Measurements from ENCODE around the gene ACOX3.
A peak's percentile ranks its signal among the peaks of the same experiment; 100 is the strongest.

ACOX3 gene

DNA sequence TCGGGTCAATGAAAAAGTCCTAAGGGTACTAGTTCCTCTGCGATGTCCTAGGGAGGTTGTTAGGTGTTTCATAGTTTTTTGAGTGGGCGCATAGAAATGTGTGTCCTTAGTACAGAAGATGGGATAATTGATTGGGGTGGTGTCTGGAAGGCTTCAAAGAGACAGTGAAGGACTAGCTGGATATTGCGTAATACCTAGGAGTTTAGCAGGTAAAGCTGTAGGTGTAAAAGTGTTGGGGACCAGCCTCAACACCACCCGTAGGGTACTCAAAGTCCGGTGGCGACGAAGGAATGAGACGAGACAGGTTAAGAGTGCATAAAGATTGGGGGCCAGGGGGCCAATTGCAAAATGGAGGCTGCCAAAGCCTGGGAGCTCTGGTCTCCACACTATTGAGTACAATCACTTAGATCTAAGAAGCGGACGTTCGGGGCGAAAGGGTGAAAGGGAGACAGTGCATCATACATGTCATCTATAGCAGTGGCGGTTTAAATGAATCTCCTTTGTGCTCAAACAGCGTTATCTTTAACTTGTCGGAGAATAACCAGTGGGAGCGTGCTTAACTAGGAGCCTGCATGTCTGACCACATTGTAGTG is 1.1 kb upstream of the ACOX3 start:
- H3K27ac ChIP-seq (ENCODE audit: extremely low read depth, low read depth, low read length): no peak overlapping the region
- POLR2A ChIA-PET: interaction anchor here (2.2 kb wide), 1 partner anchor 13 kb away, joined by 7 read pairs; no protein-coding TSS in a partner anchor

GRCh38 chr4:8439914-8440491 is 520 bp downstream of the ACOX3 start:
- ChIA-PET CTCF (interaction anchor here (1.4 kb wide), 1 partner anchor 11 kb away, joined by 7 read pairs; no protein-coding TSS in a partner anchor), POLR2A (interaction anchor here (0.6 to 2.2 kb wide), 2 partner anchors 11 to 1296 kb away, joined by 7 read pairs; no protein-coding TSS in a partner anchor)
- TF ChIP-seq ZNF19 (tag by site-specific recombination; IDR thresholded peaks at IDR 0.05; ENCODE audit: low read depth): no peak
- TF ChIP-seq ZNF561 (tag by site-specific recombination; IDR thresholded peaks at IDR 0.05; ENCODE audit: borderline replicate concordance): 0 out of 2 replicates have a peak, but pooled peaks have one; percentile 1
- TF ChIP-seq ZBTB48 (tag by site-specific recombination; IDR thresholded peaks at IDR 0.05): no peak
- TF ChIP-seq ZNF274 (IDR thresholded peaks at IDR 0.05; ENCODE audit: low read length): no peak
- no peak for TF ChIP-seq ZNF274 (tag by site-specific recombination; IDR thresholded peaks at IDR 0.05; ENCODE audit: borderline replicate concordance)
- peak; percentile 84 for TF ChIP-seq SETDB1 (IDR thresholded peaks at IDR 0.05; ENCODE audit: insufficient read length, low read length)
- TF ChIP-seq ZSCAN30 (tag by site-specific recombination; IDR thresholded peaks at IDR 0.05): 0 out of 2 replicates have a peak, but pooled peaks have one; percentile 11
- TF ChIP-seq, protein P1, sequence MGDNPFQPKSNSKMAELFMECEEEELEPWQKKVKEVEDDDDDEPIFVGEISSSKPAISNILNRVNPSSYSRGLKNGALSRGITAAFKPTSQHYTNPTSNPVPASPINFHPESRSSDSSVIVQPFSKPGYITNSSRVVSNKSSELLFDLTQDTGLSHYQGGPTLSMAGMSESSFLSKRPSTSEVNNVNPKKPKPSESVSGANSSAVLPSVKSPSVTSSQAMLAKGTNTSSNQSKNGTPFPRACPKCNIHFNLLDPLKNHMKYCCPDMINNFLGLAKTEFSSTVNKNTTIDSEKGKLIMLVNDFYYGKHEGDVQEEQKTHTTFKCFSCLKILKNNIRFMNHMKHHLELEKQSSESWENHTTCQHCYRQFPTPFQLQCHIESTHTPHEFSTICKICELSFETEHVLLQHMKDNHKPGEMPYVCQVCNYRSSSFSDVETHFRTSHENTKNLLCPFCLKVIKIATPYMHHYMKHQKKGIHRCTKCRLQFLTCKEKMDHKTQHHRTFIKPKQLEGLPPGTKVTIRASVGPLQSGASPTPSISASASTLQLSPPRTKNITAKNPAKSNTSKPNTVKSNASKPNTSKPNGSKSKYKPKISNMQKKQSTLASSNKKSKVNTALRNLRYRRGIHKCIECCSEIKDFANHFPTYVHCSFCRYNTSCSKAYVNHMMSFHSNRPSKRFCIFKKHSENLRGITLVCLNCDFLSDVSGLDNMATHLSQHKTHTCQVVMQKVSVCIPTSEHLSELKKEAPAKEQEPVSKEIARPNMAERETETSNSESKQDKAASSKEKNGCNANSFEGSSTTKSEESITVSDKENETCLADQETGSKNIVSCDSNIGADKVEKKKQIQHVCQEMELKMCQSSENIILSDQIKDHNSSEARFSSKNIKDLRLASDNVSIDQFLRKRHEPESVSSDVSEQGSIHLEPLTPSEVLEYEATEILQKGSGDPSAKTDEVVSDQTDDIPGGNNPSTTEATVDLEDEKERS (tag by site-specific recombination; IDR thresholded peaks at IDR 0.05): peak; percentile 78
- peak overlapping the region; percentile 59 for H3K4me3 ChIP-seq (ENCODE audit: low read depth, low read length)
- no peaks in the 10 kb centered on the region for H3K9me3 ChIP-seq (ENCODE audit: control insufficient read depth, insufficient read depth, low read depth, low read length)
- 0 out of 2 replicates have a peak, but pooled peaks cover 3% of the 10 kb centered on the region for H3K4me1 ChIP-seq (ENCODE audit: control insufficient read depth, insufficient read depth, low read length)
- peak overlapping the region; percentile 32; the same call in 1 of the 2 replicates for H3K27ac ChIP-seq (ENCODE audit: extremely low read depth, low read depth, low read length)
- peaks cover 0 to 5% of the 10 kb centered on the region in 2 experiments; a peak in 1 of 3 replicates for H3K36me3 ChIP-seq (ENCODE audit: control insufficient read depth in 2 of 2, insufficient read depth in 1 of 2, low read length in 2 of 2)

More for the DNA sequence above, 1.1 kb upstream of the ACOX3 start:
- H3K9me3 ChIP-seq (ENCODE audit: control insufficient read depth, insufficient read depth, low read depth, low read length): no peaks in the 10 kb centered on the region
- peak overlapping the region; percentile 59 for H3K4me3 ChIP-seq (ENCODE audit: low read depth, low read length)
- TF ChIP-seq PRDM1 (tag by site-specific recombination; IDR thresholded peaks at IDR 0.05) (0 out of 2 replicates have a peak, but pooled peaks have one; percentile 25), ZNF785 (tag by site-specific recombination; IDR thresholded peaks at IDR 0.05) (no peak)
- CTCF ChIA-PET: interaction anchor here (0.6 to 0.7 kb wide), 3 partner anchors 10 to 1746 kb away, joined by 3 to 4 read pairs (median 3); no protein-coding TSS in a partner anchor
- H3K4me1 ChIP-seq (ENCODE audit: control insufficient read depth, insufficient read depth, low read length): 0 out of 2 replicates have a peak, but pooled peaks cover 3% of the 10 kb centered on the region
- peaks cover 0 to 21% of the 10 kb centered on the region in 2 experiments; a peak in 2 of 3 replicates for H3K36me3 ChIP-seq (ENCODE audit: control insufficient read depth in 2 of 2, insufficient read depth in 1 of 2, low read length in 2 of 2)

DNA sequence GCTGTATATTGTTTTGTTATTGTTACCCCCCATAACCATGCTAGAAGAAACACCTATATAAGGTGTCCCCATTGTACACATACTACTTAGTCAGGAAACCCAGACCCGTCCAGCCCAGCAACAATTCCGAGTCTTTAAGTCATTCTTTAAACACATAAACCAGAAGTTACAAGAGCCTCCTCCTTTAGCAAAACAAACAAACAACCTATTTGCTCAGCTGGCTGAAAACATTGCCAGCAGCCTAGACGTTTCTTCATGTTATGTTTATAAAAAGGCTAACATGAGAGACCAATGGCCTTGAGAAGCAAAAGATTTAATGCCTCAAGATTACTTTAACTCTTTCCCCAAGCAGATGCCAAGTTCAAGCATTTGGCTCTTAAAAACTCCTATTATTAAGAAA is 1.4 kb downstream of the ACOX3 start:
- H3K4me1 ChIP-seq (ENCODE audit: control insufficient read depth, insufficient read depth, low read length): 0 out of 2 replicates have a peak, but pooled peaks cover 3% of the 10 kb centered on the region
- no peak overlapping the region for H3K4me3 ChIP-seq (ENCODE audit: low read depth, low read length)
- CTCF ChIA-PET: interaction anchor here (1.4 kb wide), 1 partner anchor 11 kb away, joined by 7 read pairs; no protein-coding TSS in a partner anchor
- no peak for TF ChIP-seq ZNF660 (tag by site-specific recombination; IDR thresholded peaks at IDR 0.05)
- TF ChIP-seq ZNF302 (tag by site-specific recombination; IDR thresholded peaks at IDR 0.05; ENCODE audit: low read depth): no peak
- H3K27ac ChIP-seq (ENCODE audit: extremely low read depth, low read depth, low read length): no peak overlapping the region
- H3K36me3 ChIP-seq (ENCODE audit: control insufficient read depth in 2 of 2, insufficient read depth in 1 of 2, low read length in 2 of 2): peaks cover 0 to 5% of the 10 kb centered on the region in 2 experiments; a peak in 1 of 3 replicates
- H3K9me3 ChIP-seq (ENCODE audit: control insufficient read depth, insufficient read depth, low read depth, low read length): no peaks in the 10 kb centered on the region
- POLR2A ChIA-PET: no interaction called here

DNA sequence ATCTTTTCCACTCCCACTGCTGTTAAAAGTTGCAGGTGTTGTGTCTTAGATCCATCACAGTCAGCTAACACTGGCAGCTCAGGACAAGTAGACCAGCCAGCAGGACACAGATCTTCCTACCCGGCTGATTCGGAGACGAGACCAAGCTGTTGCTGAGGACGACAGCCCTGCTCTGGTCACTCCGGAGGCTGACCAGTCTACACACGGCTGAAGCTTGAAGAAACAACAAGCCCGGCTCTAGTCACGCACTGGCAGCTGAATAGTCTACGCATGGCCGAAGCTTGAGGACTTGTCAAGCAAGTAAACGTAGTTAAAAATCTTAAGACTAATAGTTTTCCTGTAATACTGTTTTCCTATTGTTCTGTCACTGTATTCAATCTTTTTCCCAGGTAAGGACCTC is 1.8 kb downstream of the ACOX3 start:
- H3K36me3 ChIP-seq (ENCODE audit: control insufficient read depth in 2 of 2, insufficient read depth in 1 of 2, low read length in 2 of 2): peaks cover 0 to 5% of the 10 kb centered on the region in 2 experiments; a peak in 1 of 3 replicates
- POLR2A ChIA-PET: no interaction called here
- TF ChIP-seq ZBTB7A (tag by site-specific recombination; IDR thresholded peaks at IDR 0.05; ENCODE audit: low read depth) (no peak), ZNF785 (tag by site-specific recombination; IDR thresholded peaks at IDR 0.05) (no peak), FEZF1 (tag by site-specific recombination; IDR thresholded peaks at IDR 0.05) (no peak), REST (tag by site-specific recombination; IDR thresholded peaks at IDR 0.05) (no peak), ZNF837 (tag by site-specific recombination; IDR thresholded peaks at IDR 0.05) (no peak)
- no peaks in the 10 kb centered on the region for H3K9me3 ChIP-seq (ENCODE audit: control insufficient read depth, insufficient read depth, low read depth, low read length)
- CTCF ChIA-PET: no interaction called here
- no peak overlapping the region for H3K4me3 ChIP-seq (ENCODE audit: low read depth, low read length)
- 0 out of 2 replicates have a peak, but pooled peaks cover 3% of the 10 kb centered on the region for H3K4me1 ChIP-seq (ENCODE audit: control insufficient read depth, insufficient read depth, low read length)
- no peak overlapping the region for H3K27ac ChIP-seq (ENCODE audit: extremely low read depth, low read depth, low read length)
